ENCODE data around the gene CCDC39. TPM values are rescaled to one million over a fixed set of nuclear protein-coding genes. Genes with fewer than 3 reads are reported as not detected.

The CCDC39 gene
- total RNA-seq, 1 donor from 2014 or later = not detected

DNA sequence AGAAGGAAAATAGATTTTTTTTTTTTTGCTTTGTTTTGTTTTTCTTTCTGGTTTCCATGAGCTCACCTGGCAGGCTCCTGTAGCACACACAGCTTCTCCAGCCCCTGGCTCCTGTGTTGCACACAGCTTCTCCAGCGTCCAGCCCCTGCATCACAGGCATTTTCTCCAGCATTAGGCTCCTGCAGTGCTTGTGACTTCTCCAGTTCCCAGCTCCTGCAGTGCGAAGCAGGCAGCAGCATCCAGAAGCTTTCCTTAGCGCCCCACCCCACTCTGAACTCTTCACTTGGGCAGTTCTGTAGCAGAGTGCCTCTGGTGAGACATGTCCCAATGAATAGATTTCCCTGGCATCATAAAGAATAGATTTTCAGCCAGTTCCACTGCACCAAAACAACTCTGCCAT is 5.5 kb upstream of the CCDC39 start:
- H3K4me3 Mint-ChIP-seq = no peak overlapping the region
- TF ChIP-seq, protein P1, sequence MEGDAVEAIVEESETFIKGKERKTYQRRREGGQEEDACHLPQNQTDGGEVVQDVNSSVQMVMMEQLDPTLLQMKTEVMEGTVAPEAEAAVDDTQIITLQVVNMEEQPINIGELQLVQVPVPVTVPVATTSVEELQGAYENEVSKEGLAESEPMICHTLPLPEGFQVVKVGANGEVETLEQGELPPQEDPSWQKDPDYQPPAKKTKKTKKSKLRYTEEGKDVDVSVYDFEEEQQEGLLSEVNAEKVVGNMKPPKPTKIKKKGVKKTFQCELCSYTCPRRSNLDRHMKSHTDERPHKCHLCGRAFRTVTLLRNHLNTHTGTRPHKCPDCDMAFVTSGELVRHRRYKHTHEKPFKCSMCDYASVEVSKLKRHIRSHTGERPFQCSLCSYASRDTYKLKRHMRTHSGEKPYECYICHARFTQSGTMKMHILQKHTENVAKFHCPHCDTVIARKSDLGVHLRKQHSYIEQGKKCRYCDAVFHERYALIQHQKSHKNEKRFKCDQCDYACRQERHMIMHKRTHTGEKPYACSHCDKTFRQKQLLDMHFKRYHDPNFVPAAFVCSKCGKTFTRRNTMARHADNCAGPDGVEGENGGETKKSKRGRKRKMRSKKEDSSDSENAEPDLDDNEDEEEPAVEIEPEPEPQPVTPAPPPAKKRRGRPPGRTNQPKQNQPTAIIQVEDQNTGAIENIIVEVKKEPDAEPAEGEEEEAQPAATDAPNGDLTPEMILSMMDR (IDR thresholded peaks at IDR 0.05) = no peak
- H3K27ac Mint-ChIP-seq = no peak overlapping the region
- H3K4me1 Mint-ChIP-seq = peaks cover 4% of the 10 kb centered on the region
- ChIA-PET POLR2A (no interaction called here), CTCF (no interaction called here)
- ATAC-seq (ENCODE audit: low read depth) (no peak), DNase-seq (no peak)
- intact Hi-C loops (cut with micrococcal nuclease) = no loop called here
- H3K36me3 Mint-ChIP-seq (ENCODE audit: low read depth) = no peaks in the 10 kb centered on the region
- H3K9me3 Mint-ChIP-seq = no peaks in the 10 kb centered on the region
- peaks cover 41% of the 10 kb centered on the region for H3K27me3 Mint-ChIP-seq

DNA sequence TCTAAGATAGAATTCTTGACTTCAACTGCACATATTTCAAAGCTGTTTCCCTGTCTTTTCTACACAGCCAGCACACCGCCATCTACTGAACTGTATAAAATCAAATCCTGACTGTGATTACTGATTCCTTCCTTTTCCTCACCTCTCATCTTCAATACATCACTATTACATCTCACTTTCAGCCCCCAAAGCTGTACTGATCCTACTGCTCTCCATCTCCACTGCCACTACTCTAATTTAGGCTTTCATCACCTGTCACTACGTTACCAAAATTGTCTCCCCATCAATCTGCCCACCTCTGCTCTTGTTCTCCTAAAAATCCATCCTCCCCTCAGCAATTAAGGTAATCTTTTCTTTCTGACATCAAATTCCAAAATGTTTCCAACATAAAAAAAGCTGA is 4.5 kb upstream of the CCDC39 start:
- POLR2A ChIA-PET = no interaction called here
- Mint-ChIP-seq H3K27me3 (peaks cover 44% of the 10 kb centered on the region), H3K9me3 (no peaks in the 10 kb centered on the region), H3K27ac (no peak overlapping the region), H3K36me3 (ENCODE audit: low read depth) (no peaks in the 10 kb centered on the region), H3K4me1 (peaks cover 14% of the 10 kb centered on the region), H3K4me3 (no peak overlapping the region)
- intact Hi-C loops (cut with micrococcal nuclease) = no loop called here
- DNase-seq = no peak
- CTCF ChIA-PET = no interaction called here
- no peak for ATAC-seq (ENCODE audit: low read depth)
- TF ChIP-seq, protein P1 (IDR thresholded peaks at IDR 0.05) = no peak

DNA sequence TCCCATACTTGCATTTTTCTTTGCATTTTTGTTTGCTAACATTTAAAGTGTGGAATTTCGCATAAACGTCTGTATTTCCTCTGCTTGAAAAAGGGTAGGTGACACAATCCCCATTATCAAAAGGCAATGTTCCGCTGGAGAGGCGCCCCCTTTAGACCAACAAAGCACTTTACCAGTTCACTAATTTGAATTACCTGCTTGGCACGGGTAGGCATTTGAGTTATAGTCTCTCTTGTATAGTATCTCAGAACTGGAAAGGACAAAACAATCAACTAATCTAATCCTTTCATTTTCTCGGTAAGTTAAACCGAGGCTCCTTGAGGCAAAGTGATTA is 775 bp upstream of the CCDC39 start:
- Mint-ChIP-seq H3K4me1 (peaks cover 21% of the 10 kb centered on the region), H3K36me3 (ENCODE audit: low read depth) (no peaks in the 10 kb centered on the region), H3K9me3 (peaks cover 3% of the 10 kb centered on the region), H3K27ac (no peak overlapping the region), H3K27me3 (peaks cover 46% of the 10 kb centered on the region), H3K4me3 (peak overlapping the region; percentile 83)
- TF ChIP-seq, protein P1 (IDR thresholded peaks at IDR 0.05) = no peak
- POLR2A ChIA-PET = no interaction called here
- ATAC-seq (ENCODE audit: low read depth) = no peak
- intact Hi-C loops (cut with micrococcal nuclease) = no loop called here
- CTCF ChIA-PET = no interaction called here
- no peak for DNase-seq

DNA sequence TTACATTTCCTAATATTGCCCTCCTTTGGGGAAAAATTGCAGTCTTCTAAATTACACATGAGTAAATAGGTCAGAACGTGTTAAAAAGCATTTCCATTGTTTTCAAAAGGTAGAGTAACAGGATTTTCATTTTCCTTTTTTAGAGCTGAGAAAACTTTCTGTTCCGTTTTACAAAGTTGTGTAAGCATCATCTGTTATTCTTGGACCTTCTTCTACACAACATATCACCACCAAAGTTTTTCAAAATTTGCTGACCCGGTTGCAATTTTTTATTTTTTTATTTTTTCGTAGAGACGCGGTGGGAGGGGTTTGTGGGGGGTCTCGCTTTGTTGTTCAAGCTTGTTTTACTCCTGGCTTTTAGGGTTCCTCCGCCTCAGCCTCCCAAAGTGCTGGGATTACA is 1.1 kb downstream of the CCDC39 start:
- intact Hi-C loops (cut with micrococcal nuclease) = no loop called here
- DNase-seq (no peak), ATAC-seq (ENCODE audit: low read depth) (no peak)
- H3K27ac Mint-ChIP-seq = no peak overlapping the region
- CTCF ChIA-PET = no interaction called here
- no peaks in the 10 kb centered on the region for H3K36me3 Mint-ChIP-seq (ENCODE audit: low read depth)
- H3K4me1 Mint-ChIP-seq = peaks cover 21% of the 10 kb centered on the region
- H3K27me3 Mint-ChIP-seq = peaks cover 47% of the 10 kb centered on the region
- POLR2A ChIA-PET = no interaction called here
- TF ChIP-seq, protein P1 (IDR thresholded peaks at IDR 0.05) = no peak
- H3K4me3 Mint-ChIP-seq = no peak overlapping the region
- H3K9me3 Mint-ChIP-seq = peaks cover 3% of the 10 kb centered on the region

DNA sequence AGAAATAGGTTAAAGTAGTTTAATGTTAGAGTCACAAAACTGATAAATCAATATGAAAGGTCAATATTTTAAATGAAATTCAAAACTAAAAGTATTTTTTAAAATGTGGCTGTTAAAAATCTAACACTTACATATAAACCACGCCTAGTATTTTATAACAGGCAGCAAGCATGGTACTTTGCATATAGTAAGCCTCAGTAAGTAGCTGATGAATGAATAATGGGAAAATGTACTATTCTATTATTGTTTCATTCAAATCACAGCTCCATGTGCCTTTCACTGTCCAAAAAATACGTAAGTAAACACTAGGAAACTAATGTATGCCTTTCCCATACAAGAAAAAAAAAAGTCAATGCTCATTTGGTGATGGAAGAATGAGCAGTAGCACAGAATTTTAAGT is 17.8 kb downstream of the CCDC39 start:
- H3K27ac Mint-ChIP-seq = no peak overlapping the region
- ATAC-seq (ENCODE audit: low read depth) = no peak
- H3K9me3 Mint-ChIP-seq = no peaks in the 10 kb centered on the region
- H3K4me1 Mint-ChIP-seq = no peaks in the 10 kb centered on the region
- CTCF ChIA-PET = no interaction called here
- TF ChIP-seq, protein P1 (IDR thresholded peaks at IDR 0.05) = no peak
- POLR2A ChIA-PET = no interaction called here
- no peak overlapping the region for H3K4me3 Mint-ChIP-seq
- H3K36me3 Mint-ChIP-seq (ENCODE audit: low read depth) = no peaks in the 10 kb centered on the region
- intact Hi-C loops (cut with micrococcal nuclease) = no loop called here
- H3K27me3 Mint-ChIP-seq = peaks cover 3% of the 10 kb centered on the region
- no peak for DNase-seq

Measured in activated B cell treated with CpG ODN at 0.5 μM for 24 hours (primary cell).